Hematopoietic multipotent progenitor cell treated with erythropoietin and hydrocortisone succinate and interleukin-3 and kit ligand, for 8 days (in vitro differentiated cells): ENCODE measurements around the gene FRMD4B.
"Not testable (repeated sequence)": the region's sequence is repeated elsewhere in the genome, so short reads cannot be mapped to it uniquely, and the experiment has no call there.

ENCODE experiments used
- DNase-seq: peaks from one replicate; pipeline ENCODE4 v3.0.0-alpha.2; 2015

Gene FRMD4B

DNA sequence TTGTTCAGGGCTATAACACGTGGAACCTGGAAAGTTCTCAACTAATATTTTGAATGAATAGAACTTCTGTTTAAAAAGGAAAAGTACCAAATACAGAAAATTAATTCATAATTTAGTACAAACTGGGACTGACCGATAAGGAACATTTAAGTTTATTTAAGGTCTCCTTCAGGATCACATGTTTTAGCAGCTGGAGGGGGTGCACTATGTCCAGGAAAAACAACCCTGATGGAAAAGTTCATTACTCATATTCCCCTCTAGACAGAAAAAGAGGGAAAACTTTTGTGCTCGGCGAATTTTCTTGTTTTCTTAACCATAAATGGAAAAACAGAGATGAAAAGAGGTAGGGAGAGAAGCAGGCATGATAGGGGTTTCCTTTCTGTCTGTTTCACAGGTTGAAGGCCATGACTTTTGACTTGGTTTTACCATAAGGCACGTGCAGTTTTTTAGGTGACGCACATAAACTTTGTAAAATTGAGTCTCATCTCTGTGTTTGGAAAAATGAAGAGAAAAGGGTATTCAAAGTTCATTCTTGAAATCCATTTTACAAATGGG, 26.5 kb downstream of the FRMD4B start:
- no peak for DNase-seq

DNA sequence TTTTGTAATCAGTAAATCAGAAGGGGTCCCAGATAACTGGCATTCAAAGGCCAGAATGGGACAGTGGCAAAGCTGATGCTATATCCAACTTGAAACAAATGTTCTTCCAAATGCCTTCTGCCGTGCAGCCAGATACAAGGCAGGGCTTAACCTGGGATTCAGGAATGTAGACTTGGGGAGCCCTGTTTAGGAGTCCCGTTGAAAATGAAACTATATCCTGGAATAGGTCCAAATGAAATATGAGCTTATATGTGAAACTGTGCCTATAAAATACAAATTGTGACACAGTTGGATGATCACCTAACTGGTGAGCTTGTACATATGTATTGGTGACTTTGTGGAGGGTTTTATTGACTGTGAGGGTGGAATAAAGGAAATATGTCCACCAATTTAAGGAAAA, 28.7 kb downstream of the FRMD4B start:
- DNase-seq: no peak

DNA sequence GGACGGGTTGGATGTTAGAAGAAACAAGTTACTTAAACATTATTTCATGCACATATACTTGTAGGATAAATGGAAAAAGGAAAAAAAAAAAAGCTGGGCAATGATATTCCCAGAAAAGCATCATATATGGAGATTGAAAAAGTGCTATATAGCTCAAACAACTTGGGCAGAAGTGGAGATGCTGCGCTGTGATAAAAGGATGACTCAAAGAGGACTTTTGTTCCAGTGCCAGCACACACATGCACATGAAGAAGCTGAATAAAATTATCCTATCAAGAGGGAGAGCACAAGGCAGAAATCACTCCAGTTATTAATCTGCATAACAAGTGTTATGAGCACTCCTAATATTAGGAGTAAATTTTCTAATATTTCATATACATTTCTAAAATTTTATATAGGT, 30.9 kb downstream of the FRMD4B start:
- DNase-seq: peak; percentile 32

DNA sequence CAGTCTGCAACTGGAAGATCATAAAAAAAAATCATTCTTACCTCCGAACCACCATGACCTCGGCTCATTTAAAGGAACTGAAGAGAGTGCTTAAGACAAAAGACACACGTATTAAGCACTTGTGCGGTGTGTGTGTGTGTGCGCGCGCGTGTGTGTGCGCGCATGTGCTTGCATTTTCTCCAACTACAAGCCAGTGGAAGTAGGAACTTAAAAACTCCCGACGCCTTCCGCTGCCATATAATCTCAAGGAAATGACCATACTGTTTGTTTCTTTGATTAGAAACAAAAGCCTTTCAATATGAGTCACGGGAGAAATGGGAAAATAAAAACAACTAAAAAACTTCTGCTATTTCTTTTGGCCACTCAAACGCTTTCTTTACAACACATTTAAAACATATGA, 32.4 kb downstream of the FRMD4B start:
- peak; percentile 50 for DNase-seq

DNA sequence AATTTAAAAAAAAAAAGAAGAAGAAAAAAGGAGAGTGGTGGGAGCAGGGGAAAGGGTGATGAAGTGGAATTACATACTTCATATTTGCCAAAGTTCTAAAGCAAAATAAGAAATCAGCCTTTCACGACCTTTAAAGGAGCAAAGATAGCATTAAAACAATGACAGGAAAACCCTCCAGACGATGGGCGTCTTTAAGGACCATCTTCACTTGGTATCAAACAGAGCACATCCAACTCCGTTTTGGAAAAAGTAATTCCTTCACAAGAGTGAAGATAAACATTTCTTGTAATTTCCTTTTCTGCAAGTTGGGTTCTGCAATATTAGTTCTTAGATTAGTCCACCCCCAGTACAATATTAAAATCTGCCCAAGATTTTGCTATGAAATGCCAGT, 32.8 kb downstream of the FRMD4B start:
- no peak for DNase-seq

DNA sequence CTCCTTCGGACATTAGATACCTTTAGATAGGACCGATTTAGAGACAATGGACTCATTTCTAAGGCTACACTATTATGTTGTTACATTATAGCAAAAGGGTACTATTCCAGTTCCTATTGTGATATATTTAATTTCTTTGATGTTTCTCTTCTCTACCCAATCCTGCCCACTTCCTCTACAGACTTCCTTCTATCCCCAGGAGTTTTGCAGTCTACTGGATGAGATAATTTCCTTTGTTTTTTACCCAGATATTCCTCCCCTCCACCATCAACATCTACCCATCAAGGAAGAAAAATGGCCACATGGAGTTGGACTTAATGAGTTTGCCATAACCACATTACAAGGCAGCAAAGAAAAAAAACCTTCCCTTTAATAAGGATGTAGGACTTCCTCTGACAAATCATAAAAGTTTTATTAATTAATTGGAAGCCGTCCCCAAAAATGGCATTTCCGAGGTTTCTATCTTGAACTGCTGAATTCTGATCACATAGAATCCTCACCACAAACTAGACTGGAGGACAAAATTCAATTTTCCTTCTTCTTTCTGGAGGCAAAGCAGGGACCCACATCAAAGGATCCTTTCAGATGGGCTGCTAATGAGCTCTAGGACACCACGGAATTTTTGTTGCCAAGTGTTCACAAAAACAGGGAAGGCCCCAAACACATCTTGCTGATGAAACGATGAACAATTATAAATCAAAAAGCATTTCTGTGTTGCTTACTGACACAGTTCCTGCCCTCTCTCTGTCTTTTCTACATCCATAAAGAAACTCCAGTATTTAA, 33.4 kb downstream of the FRMD4B start:
- no peak for DNase-seq

DNA sequence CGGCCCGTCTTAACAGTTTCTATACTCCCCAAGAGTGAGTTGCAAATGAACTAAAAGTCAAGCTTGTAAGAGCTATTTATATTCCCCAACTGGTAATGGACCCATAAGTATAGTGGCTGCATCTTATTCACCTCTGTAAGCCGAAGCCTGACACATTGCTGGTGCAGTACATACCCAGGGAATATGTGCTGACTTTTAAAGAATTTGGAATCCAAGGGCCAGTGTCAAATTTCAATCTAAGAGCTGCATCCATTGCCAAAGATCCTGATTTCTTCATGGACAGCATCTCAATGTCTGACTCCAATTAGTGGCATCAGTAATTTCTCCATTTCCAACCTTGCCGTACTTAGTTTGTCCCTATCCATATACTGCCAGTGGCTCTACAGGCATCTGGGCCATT, 42.0 kb downstream of the FRMD4B start:
- no peak for DNase-seq

DNA sequence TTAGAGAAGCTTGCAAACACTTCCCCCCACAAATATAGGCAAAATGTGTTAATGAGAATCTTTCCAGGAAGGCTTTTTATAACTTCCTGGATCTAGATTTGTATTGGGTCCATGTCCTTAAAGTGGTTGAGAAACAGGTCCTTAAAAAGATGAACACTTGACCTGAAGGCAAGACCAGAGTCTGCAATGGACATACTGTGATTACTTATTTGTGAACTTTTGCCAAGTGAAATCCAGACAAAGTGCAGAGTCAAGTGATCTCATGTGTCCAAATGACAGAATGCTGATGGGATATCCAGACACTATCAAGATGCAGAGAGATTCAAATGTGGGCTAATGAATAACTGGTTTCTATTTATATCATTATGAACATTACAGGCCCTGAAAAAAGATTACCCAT, 43.8 kb downstream of the FRMD4B start:
- DNase-seq: no peak

DNA sequence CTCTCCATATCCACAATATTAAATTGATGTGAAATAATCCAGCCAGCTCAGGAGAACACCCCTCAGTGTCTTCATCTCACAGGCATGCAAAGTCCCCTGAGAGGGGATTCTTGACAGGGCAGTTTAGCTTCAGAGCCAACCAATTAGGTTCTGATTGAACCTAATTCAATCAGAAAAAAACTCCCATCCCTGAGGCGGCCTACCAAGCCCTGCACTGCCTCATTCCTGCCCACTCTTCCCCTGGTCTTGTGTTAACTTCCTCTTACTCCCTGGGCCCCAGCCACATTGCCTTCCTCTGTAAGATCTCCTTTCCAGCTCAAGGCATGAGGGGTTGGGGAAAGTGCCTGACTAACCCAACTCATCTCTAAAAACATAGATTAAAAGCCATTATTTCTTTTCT, 46.1 kb downstream of the FRMD4B start:
- no peak for DNase-seq

DNA sequence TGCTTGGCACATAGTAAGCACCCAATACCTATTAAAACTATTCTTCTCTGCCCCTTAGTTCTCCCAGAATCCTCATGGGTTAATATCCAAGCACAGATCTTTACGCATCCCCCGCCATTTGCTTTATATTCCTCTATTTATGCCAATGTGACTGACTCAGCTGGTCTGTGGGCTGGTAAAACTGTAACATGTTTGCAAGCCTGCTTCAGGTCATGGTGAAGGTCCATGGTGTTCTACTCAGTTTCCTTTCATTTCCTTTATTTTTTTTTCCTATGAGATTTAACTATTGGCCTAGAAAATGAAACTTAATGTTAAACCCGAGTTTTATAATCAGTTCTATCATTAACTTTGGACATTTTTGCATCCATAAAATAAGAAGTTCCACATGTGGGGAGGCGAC, 47.0 kb downstream of the FRMD4B start:
- DNase-seq: no peak

DNA sequence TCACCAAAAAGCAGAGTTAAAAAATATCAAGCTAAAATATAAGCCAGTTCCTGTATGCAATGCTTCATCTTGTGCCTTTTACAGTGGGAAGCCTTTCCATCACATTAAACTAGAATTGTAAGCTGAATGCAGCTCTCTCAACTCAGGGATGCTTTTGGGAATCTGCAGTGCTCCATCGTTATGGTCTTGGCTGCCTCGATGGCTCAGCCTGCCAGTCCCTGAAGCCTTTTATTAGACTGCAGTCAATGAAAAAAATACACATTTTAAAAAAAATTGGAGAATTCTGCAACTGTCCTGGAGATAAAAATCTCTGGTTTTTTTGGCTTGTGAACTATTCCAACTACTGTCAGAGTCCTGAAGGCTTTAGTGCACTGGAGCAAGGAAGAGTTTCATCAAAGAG, 53.0 kb downstream of the FRMD4B start:
- no peak for DNase-seq

DNA sequence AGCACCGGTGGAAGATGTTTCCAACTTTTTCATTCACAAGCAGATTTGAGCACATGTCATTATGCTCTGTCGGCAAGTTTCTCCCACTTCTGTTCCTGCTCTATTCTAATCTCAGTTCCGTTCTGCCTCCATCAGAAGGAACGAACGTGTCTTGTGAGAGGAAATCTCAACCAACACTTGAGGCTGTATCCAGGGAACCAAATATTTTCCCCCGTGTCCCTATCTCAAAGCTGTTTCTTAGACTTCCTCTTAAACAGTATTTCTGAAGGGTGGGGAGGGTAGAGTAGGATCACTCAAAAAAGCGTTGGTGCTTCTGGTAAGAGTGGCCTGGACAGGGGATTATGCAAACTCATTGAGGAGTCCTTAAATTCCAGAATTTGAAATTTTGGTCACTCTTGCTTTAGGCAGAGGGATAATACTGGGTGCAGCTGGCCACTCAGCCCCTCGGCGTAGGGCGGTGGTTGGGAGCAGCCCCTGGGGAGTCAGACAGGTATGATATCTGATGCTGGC, 54.9 kb downstream of the FRMD4B start:
- DNase-seq: no peak

DNA sequence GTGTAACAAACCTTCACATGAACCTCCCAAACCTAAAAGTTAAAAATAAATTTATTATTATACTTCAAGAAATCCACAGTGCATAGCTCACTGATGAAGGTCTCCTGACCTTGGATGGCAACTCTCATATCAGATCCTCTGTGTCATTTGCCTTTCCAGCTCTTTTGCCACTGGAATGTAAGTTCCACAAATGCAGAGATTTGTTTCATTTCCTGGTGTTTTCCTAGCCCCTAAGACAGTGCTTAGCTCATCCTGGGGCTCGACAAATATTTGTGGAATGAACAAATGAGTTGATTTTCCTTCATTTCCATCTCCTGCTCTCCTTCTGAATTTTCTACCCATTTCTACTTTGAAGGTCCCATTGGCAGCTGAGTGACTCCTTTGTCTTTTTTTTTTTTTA, 56.0 kb downstream of the FRMD4B start:
- DNase-seq: no peak

DNA sequence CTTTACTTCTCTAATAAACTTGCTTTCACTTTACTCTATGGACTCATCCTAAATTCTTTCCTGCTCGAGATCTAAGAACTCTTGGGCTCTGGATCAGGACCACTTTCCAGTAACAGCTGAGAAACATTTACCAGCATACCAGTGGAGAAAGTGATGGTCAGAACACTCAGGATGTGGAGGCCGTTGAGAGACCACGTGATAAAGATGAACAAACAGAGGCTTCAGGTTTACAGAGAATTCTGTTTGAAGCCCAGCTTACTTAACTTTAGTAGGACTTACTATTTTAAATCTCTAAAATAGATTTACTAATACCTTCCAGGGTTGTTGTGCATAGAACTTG, 57.0 kb downstream of the FRMD4B start:
- no peak for DNase-seq

DNA sequence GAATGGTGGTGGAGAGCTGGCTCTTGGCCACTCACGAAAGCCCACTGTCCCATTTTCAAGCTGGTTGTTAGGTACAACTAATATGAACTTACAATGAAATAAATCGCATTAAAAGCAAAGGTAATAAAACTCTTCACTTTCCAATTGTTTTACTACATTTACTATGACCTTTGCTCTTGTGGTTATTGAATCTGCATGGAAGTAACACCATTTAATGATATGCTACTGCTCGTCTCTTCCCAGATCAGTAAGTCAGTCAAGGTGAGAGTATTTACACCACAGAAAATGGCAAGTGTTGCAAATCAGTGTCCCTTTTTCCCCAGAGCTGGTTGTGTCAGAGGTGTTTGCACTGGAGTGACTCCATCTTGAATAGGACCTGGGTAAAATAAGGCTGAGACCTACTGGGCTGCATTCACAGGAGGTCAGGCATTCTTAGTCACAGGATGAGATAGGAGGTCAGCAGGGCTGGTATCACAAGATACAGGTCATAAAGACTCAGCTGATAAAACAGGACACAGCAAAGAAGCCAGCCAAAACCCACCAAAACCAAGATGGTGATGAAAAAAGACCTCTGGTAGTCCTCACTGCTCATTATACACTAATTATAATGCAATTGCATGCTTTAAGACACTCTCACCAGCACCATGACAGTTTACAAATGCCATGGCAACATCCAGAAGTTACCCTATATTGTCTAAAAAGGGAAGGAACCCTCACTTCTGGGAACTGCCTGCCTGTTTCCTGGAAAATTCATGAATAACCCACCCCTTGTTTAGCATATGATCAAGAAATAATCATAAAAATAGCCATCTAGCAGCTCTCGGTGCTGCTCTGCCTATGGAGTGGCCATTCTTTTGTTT, 57.6 kb downstream of the FRMD4B start:
- DNase-seq: peak; percentile 55

DNA sequence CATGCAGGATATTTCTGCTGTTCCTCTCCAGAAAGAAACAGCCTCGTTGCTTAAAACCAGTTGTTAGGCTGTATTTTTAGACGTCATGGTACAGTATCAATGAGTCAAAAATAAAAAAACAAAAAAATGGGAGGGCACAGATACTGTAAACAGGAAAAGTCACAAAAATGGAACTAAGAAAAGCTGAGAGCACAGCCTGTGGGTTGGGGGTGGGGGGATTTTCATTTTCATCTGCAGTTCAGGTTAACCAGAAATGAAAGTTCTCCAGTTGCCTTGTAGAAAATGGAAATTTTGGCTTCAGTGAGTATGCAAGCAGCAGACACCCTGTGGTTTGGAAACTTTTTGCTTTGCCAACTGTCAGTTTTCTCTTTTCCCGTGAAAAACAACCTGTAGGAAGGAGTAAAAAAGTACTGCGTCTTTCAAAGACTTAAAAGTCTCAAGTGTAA, 59.0 kb downstream of the FRMD4B start:
- DNase-seq: no peak

DNA sequence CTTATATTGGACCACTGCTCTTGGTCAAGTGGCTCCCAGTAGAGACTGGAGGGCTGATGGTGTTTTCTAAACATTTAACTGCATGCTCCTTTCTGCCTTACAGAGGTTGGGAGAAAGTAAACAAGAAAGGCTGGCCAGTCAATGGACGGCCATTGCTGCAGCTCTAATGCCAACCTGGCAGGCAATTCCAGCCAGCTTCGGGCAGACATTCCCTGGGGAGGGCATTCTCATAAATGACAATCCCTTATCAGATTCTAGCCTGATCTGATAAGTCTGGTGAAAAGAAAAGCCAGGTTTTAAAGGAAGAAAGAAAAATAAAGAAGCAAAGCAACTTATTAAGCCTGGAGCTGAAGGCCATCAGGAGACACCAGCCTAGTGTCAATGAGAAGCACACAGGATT, 60.7 kb downstream of the FRMD4B start:
- no peak for DNase-seq

DNA sequence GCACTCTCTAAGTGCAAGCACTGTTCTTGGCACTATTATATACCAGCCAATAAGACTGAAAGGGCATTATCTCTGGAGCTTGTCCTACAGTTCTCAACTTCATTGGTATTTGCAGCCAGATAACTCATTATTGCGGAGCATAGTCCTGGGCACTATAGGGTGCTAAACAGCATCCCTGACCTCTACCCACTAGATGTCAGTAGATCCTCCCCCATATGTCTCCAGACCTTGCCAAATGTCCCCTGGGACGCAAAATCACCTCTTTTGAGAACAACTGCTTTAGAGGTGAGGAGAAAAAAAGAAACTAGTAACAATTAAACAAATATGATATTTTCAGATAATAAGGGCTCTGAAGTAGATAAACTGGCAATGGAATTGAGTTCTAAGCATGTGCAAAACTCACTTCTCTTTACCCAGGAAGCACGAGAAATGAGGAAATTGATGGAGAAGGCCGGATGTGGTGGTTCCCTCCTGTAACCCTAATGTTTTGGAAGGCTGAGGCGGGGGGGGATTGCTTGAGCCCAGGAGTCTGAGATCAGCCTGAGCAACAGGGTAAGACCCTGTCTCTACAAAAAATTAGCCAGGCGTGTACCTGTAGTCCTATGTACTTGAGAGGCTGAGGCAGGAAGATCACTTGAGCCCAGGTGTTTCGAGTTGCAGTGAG, 61.4 kb downstream of the FRMD4B start:
- DNase-seq: peak; percentile 67

DNA sequence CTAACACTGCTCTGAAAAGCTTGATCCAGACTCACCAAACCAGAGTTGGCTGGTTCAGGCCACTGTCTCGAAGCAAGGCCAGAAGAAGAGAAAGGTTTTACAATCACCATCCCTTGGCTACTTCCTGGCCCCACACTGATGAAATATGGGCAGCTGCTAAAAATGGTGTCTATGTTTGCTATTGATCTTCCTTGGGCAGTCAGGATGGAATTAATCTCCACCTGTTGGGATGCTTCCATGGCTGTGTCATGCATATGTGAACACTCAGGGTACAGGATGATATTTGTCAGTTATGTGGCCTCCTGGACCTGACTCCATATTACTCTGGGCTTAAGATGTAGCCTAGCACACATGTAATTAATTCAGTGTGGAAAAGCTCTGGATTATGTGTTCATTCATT, 61.9 kb downstream of the FRMD4B start:
- no peak for DNase-seq

DNA sequence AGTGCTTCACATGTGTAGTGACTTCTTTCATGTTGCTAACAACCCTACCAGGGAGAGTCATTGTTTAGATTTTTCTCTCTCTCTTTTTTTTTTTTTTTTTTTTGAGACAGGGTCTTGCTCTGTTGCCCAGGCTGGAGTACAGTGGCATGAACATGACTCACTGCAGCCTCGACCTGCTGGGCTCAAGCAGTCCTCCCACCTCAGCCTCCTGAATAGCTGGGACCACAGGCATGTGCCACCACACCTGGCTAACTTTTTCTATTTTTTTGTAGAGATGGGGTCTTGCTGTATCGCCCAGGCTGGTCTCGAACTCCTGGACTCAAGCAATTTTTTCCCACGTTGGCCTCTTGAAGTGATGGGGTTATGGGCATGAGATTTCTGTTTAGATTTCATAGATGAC, 63.4 kb downstream of the FRMD4B start:
- not testable (repeated sequence) for DNase-seq

DNA sequence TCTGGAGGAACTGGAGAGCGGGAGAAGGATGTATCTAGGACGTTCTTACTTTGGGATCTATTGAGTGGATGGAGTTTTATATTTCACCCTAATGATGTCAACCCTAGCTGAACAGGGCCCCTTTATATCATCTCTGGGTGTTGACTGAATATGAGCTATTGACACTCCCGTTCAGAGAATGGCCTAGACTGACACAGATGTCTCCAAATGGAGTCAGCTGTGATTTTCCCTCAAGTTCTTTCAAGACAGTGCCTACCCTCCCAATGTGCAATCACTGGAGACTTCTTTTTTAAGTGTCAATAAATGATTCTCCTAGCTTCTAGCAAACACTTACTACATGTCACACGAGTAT, 63.8 kb downstream of the FRMD4B start:
- DNase-seq: no peak

DNA sequence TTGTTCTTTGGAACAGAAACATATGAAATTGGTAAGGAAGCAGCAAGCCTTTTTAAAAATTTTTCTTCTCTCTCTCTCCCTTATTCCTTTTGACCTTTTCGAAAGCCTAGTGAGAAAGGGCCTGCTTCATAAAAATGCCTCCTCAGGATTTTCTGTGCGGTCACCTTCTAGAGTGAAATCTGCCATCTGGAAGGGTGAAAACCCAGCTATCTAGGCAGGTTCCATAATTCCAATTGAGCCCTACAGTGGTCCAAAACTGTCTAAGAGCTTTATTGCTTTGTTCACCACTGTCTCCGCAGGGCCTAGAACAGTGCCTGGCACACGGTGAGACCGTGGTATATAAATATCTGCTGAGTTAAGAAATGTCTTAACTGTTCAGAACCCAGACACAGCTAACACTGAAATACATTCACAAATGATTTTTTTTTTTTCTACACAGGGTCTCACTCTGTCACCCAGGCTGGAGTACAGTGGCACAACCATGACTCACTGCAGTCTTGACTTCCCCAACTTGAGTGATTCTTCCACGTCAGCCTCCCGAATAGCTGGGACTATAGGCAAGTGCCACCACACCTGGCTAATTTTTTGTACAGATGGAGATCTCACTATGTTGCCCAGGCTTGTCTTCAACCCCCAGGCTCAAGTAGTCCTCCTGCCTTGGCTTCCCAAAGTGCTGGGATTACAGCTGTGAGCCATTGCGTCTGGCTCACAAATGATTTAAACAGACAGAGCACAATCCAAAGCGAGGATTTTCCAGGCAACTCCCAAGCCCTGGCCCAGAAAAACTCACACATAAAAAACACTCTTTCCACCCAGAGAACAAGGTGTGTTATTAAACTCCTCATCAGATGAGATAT, 64.4 kb downstream of the FRMD4B start:
- no peak for DNase-seq

DNA sequence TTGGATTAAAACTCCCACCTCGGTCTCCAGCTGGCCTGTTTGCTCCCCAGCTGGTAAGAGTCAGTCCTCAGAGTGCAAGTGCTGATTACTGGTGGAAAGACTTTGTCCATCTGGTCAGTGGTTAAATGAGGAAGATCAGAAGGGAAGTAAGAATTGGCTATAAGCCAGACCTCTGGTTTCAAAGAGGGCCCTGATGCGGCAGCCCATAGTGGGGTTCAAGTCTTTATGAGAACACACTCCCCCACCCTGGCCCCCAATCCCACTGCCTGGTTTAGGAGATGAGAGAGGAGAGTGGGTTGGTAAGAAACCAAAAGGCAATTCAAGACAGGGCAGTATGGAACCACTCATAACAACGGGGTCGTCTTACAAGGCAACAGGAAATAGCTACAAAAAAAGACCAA, 65.0 kb downstream of the FRMD4B start:
- DNase-seq: no peak
